Measurements from ENCODE around the gene PRR9.
A peak's percentile ranks its signal among the peaks of the same experiment; 100 is the strongest.
"Not testable (repeated sequence)": the region's sequence is repeated elsewhere in the genome, so short reads cannot be mapped to it uniquely, and the experiment has no call there.

The PRR9 gene, protein sequence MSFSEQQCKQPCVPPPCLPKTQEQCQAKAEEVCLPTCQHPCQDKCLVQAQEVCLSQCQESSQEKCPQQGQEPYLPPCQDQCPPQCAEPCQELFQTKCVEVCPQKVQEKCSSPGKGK

GRCh38 chr1:153217212-153217611 is at the start of gene PRR9:
TSS of gene PRR9 (plus strand) at chr1:153217584. CDS start at chr1:153218145, 561 bp downstream.
- DNase-seq = no peak

- DNase-seq = no peak
Observed at GRCh38 chr1:153168686-153169085, 48.7 kb upstream of the PRR9 start.

DNA sequence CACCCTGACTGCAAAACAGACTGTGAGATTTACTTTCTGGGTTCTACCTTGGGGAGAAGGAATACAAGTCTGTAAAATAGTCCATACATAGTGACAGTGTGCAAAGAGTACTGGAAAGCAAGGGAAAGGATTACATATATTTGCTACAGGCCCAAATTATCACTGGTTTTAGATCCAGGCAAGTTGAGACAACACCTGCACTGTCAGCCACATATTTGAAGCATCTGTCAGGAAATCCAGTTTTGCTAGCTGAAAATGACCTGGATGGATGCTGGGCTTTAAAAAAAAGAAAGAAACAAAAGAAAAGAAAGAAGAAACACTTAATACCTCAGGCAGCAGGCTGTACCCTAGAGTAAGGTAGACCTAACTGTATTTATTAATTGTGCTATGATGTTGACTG is 42.8 kb upstream of the PRR9 start:
- no peak for DNase-seq

GRCh38 chr1:153178922-153179321 is 38.5 kb upstream of the PRR9 start:
- no peak for DNase-seq

DNA sequence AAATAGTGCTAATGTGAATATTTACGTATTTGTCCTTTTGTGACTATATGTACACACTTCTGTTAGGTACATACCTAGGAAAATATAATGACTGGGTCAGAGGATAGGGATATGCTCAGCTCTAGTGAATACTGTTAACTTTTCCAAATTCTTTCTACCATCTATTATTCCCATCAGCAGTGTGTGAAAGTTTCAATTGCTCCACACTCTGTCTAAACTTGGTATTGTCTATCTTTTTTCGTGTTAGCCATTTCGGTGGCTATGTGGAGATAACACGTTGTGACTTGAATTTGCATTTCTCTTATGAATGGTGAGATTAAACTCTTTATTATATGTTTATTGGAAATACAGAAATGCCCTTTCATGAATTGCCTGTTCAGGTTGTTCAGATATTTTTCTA is 36.8 kb upstream of the PRR9 start:
- DNase-seq = no peak

DNA sequence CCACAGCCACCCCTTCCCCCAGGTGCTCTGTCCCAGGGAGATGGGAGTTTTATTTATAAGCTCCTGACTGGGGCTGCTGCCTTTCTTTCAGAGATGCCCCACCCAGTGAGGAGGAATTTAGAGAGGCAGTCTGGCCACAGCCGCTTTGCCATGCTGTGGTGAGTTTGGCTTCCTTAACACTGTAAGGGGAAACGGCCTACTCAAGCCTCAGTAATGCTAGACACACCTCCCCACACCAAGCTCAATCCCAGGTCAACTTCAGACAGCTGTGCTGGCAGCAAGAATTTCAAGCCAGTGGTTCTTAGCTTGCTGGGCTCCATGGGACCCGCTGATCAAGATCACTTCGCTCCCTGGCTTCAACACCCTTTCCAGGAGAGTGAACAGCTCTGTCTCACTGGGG is 29.1 kb upstream of the PRR9 start:
- not testable (repeated sequence) for DNase-seq

GRCh38 chr1:153190373-153190772 is 27.0 kb upstream of the PRR9 start:
- DNase-seq = no peak

DNA sequence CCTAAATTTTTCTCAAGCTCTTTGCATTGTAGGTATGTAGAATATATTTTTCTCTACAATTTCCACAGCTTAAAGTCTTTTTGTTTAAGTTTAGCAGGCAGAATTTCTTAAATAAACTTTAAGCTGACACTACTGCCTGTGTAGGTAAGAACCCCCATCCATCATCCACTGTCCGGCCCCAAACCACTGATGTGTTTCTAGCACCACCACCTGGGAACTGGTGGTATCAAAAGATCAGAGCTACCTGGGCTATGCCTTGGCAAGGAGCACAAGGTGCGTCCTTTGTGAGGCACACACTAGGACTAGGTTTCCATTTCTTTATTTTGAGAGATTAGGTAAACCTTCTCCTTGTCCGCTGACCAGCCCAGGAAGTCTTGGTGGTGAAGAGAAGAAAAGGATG is 24.7 kb upstream of the PRR9 start:
- no peak for DNase-seq

- DNase-seq = no peak
Observed at GRCh38 chr1:153194331-153195050, 22.9 kb upstream of the PRR9 start.

GRCh38 chr1:153195216-153195615 is 22.2 kb upstream of the PRR9 start:
- DNase-seq = no peak

- no peak for DNase-seq
Observed at GRCh38 chr1:153202006-153202405, 15.4 kb upstream of the PRR9 start.

DNA sequence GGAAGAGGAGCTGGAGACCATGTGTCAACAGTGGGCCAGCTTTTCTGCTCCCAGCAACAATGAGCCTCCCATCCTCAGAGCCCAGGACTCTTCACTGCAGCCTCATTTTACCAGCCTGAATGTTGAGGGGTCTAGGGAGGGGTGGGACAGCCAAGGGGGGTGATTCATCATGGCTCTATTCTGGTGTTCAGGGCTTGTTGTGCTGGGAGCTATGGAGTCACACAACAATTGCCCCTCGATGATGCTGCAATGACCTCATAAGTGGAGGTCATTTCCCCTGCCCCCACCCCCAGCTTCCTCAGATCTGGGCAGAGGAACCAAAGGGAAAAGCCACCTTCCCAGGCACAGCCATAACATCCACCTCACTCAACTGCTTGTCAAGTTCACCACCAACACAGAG is 14.3 kb upstream of the PRR9 start, which contains the start of gene LELP1:
LELP1 (plus strand) TSS at position 301 of the 400 bp plus-strand sequence. CDS start 1,278 bp downstream, outside the sequence.
- DNase-seq = no peak

- no peak for DNase-seq
Observed at GRCh38 chr1:153206631-153207030, 10.8 kb upstream of the PRR9 start.

GRCh38 chr1:153210206-153210605 is 7.2 kb upstream of the PRR9 start:
- no peak for DNase-seq

- no peak for DNase-seq
Observed at GRCh38 chr1:153212201-153212600, 5.2 kb upstream of the PRR9 start.

GRCh38 chr1:153213519-153213918 is 3.9 kb upstream of the PRR9 start:
- DNase-seq = no peak

DNA sequence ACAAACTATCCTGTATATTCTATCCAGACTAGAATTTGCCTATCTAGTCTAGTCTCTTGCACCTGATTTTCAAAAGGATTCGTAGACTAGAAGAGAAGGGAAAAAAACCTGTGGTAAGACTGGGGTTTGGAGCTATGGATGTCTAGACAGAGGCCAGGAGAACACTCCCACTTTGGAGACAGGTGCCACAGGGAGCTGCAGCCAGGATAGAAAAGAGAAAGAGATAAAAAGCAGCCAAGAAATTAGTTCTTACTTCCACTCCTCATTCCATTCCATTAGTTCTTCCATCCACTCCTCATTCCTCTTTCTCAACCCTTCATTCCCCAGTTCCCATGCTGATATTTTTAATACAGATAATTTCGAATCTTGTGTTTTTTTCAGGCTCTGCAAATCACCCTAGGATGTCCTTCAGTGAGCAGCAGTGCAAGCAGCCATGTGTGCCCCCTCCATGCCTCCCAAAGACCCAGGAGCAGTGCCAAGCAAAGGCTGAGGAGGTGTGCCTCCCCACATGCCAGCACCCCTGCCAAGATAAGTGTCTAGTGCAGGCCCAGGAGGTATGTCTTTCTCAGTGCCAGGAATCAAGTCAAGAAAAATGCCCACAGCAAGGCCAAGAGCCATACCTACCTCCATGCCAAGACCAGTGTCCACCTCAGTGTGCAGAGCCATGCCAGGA is 496 bp downstream of the PRR9 start:
- DNase-seq = no peak

- no peak for DNase-seq
Observed at GRCh38 chr1:153220606-153221303, 3.4 kb downstream of the PRR9 start.

DNA sequence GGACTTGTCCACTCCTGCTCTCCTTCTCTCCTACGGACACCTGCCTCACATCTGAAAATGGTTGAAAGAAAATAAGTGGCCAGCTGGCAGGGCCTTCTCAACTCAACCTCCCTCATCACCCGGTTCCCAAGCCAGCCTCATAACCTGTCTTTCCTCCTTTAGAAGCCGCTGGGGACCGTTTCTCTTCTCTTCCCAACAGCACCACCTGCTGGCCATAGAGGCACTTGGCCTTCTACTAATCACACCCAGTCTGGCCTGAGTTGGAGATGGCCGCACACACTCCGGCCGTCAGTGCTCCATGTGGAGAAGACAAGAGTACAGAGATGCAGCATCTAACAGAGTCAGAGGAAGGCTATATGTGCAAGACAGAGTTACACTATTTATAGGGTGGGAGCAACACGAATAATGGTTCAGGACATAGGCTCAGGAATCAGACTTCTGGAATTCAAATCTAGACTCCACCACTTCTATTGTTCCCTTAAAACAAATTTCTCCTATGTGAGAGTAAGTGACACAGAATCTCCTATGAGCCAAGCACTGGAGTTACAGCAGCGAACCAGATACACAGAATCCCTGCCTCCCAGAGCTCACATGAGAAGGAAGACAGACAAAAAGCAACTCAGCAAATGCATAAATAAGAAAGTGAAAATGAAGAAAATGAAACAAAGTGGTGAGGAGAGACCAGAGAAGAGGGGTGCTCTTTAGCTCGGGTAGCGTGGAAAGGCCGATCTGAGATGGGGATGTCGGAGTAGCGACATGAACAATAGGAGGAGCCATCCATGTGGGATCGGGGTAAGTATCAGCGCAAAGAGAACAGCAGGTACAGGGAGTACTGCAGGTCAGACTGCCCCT is 5.9 kb downstream of the PRR9 start:
- peak; percentile 78 for DNase-seq

DNA sequence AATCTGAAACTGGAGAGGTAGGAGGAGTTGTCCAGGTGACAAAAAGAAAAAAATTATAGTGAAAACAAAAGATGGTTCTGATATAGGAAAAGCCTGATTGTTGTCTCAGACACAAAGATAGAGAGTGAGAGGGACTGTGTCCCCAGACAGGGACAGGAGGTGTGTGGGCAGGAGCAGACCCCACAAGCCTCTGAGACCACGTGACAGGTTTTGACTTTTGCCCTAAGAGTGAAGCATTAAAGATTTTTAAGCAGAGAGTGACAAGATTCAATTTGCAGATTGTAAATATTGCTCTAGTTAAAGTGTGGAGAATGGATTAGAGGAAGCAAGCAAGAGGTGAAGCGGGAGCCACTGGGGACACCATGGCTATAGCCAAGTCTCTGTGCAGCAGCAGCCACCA is 10.4 kb downstream of the PRR9 start:
- DNase-seq = no peak

- no peak for DNase-seq
Observed at GRCh38 chr1:153228491-153228890, 11.1 kb downstream of the PRR9 start.

- DNase-seq = peak; percentile 60
Observed at GRCh38 chr1:153229076-153229829, 11.9 kb downstream of the PRR9 start.
